Measurements from ENCODE around the gene AZU1.
"Not testable (repeated sequence)": the region's sequence is repeated elsewhere in the genome, so short reads cannot be mapped to it uniquely, and the experiment has no call there.

The AZU1 gene

DNA sequence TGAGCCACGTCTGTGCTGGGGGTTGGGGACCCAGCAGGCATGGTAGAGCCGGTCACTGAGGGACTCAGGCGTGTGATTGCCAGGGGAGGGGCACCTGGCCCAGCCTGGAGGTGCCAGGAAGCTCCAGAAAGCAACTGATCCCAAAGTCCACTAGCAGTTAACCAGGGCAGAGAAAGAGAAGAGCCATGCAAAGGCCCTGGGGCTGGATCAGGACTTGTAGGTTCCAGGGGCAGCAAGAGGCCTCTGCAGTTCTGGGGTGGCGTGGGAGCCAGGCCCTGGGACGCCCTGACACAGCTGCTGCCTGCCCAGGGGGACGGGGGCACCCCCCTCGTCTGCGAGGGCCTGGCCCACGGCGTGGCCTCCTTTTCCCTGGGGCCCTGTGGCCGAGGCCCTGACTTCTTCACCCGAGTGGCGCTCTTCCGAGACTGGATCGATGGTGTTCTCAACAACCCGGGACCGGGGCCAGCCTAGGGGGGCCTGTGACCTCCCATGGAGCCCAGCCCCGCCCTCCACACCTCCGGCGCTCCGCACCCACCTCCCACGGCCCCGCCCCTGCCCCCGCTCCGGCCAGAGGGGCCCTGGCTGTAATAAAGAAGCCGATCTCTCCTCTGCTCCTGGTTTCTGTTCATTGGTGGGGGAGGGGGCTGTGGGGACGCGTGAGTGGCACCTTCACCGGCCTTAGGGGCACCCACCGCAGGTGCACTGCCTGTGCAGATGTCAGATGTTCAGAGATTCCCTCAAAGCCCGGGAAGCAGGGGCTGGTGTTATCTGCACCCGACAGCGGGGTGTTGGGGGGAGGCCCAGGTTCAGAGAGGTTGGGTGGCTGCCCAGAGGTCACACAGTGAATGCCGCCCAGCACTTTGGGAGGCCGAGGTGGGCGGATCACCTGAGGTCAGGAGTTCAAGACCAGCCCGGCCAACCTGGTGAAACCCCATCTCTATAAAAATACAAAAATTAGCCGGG is 4.1 kb downstream of the AZU1 start:
- no peak for DNase-seq

DNA sequence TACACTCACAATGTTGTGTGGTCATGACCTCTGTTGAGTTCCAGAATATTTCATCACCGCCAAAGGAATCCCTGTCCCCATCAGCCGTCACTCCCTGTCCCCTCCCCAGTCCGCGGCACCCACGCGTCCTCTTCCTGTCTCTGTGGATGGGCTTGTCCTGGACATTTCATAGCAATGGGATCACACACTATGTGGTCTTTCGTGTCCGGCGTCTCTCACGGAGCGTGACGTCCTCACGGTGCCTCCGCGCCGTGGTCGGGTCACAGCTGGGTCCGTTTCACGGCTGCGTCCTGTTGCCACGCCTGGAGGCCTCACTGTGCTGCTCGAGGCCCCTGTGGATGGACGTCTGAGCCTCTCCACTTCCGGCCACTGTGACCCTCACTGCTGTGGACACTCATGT is 6.6 kb downstream of the AZU1 start:
- DNase-seq: no peak

DNA sequence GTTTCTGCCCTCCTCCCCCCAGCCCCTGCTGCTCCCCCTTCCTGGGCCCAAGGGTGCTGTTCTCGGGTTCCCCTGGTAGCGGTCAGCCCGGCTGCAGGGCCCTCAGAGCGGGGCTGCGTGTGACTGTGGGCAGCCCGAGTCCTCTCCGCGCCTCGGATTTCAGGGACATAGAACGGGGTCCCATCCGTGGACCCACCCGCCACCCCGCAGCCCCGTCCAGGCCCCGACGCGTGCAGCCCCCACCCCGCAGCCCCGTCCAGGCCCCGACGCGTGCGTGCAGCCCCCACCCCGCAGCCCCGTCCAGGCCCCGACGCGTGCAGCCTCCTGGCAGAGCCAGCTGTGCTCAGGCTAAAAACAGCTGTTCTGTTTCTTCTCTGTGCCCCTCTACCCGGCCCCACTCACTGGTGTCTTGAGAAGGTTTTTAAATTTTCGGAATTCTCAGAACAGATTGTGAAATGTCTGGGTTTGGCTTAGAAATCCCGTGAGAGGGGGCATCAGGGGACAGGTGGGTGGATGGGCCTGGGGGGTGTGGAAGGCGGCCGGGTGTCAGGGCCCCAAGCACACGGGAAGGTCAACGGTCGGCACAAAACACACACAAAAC is 7.7 kb downstream of the AZU1 start:
- no peak for DNase-seq

DNA sequence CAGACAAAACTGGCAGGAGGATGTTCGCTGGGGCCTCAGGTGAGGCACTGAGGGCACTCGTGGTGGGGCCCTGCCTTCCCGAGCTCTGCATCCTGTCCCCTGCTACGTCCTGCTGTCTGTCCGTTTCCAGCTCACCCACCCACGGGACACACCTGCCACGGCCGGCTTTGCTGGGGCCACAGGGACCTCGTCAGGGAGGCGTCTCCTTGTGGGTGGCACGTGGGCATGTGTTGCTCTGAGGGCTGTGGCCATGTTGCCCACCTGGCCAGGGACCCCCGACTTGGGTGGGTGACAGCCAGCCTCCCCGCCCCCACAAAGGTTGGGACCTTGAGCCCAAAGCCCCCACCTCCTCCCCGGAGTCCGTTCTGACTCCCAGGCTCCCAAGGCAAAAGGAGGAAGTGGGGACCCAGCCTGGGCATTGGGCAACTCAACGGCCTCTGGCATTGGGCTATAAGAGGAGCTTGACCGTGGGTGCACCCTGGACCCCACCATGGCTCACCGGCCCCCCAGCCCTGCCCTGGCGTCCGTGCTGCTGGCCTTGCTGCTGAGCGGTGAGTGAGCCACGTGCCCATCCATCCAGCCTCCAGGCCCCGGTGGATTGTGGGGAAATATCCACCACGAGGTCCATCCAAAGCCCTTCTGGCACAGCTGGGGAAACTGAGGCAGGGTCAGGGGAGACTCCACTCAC is 13.0 kb downstream of the AZU1 start, which contains the start of gene PRTN3:
PRTN3 (plus strand) TSS at position 481 of the 688 bp plus-strand sequence; CDS start at position 491, 10 bp downstream.
- no peak for DNase-seq

DNA sequence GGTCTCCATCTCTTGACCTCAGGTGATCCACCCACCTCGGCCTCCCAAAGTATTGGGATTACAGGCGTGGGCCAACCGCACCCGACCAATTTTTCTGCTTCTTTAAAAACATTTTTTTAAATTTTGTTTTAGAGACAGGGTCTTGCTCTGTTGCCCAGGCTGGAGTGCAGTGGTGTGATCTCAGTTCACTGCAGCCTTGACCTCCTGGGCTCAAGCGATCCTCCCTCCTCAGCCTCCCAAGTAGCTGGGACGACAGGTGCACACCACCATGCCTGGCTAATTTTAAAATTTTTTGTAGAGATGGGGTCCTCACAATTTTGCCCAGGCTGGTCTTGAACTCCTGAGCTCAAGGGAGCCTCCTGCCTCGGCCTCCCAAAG is 15.2 kb downstream of the AZU1 start:
- not testable (repeated sequence) for DNase-seq

DNA sequence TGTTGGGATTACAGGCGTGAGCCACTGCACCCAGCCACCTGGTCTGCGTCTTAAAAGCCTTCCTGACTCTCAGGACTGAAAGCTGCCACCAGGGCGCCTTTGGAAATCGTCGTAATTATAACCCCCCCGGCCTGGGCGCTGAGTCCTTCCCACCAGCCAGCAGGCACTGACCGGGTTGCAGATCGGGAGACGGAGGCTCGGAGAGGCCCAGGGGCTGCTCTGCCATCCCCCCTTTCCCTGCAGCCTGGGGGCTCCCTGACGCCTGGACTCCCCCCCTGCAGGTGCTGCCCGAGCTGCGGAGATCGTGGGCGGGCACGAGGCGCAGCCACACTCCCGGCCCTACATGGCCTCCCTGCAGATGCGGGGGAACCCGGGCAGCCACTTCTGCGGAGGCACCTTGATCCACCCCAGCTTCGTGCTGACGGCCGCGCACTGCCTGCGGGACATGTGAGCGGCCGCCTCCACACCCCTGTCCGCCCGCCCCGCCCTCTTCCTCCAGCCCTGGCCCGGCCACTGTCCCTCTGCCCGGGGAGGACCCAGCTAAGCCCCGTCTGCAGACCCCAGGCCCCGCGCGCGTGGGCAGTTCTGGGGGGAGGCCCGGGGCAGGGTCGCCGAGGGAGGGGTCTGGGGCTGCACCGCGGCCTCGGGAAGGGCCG is 15.7 kb downstream of the AZU1 start:
- no peak for DNase-seq

DNA sequence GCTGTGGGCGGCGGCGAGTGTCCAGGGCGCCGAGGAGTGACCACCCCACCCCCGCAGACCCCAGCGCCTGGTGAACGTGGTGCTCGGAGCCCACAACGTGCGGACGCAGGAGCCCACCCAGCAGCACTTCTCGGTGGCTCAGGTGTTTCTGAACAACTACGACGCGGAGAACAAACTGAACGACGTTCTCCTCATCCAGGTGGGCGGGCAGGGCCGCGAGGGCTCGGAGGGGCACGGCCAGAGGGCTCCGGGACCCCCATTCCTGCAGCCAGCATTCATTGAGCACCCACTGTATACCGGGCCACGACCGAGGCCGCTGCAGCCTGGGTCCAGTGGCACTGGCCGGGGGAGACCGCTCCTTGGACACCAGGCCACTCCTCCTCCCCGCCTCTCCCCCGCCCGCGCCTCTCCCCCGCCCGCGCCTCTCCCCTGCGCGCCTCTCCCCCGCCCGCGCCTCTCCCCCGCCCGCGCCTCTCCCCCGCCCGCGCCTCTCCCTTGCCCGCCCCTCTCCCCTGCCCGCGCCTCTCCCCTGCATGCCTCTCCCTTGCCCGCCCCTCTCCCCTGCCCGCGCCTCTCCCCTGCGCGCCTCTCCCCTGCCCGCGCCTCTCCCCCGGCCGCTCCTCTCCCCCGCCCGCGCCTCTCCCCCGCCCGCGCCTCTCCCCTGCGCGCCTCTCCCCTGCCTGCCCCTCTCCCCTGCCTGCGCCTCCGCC is 16.4 kb downstream of the AZU1 start:
- no peak for DNase-seq

DNA sequence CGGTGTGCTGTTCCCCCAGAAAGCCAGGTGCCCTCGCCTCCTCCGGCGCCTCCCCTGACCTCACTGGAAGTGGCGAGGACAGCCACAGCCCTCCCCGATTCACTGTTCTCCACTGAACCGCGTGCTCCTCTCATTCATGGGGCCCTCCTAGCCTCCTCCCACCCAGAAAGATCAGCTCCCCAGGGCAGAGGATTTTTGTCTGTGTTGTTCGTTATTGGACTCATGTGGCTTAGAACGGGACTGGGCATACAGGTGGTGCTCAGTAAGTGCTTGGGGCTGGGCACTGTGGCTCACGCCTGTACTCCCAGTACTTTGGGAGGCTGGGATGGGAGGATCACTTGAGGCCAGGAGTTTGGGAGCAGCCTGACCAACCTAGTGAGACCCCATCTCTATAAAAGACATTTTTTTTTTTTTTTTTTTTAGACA is 16.9 kb downstream of the AZU1 start:
- DNase-seq: no peak

DNA sequence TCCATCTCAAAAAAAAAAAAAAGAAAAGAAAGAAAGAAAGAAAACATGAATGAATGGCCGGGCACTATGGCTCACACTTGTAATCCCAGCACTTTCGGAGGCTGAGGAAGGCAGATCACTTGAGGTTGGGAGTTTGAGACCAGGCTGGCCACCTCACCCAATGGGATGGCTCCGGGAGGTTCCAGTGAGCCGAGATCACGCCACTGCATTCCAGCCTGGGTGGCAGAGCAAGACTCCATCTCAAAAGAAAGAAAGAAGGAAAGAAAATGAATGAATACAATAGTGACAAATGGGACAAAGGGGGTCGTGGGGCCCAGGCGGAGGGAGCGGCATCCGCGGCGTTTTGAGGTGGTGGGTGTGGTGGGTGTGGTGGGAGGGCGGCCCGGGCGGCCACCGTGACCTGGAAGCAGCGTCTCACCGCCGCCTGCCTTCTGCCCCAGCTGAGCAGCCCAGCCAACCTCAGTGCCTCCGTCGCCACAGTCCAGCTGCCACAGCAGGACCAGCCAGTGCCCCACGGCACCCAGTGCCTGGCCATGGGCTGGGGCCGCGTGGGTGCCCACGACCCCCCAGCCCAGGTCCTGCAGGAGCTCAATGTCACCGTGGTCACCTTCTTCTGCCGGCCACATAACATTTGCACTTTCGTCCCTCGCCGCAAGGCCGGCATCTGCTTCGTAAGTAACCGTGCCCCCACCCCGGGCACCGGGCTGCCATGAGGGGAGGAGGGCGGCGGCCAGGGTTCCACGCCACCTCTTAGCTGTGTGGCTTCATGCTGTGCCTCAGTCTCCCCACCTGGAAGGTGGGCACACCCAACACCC is 18.3 kb downstream of the AZU1 start:
- no peak for DNase-seq

DNA sequence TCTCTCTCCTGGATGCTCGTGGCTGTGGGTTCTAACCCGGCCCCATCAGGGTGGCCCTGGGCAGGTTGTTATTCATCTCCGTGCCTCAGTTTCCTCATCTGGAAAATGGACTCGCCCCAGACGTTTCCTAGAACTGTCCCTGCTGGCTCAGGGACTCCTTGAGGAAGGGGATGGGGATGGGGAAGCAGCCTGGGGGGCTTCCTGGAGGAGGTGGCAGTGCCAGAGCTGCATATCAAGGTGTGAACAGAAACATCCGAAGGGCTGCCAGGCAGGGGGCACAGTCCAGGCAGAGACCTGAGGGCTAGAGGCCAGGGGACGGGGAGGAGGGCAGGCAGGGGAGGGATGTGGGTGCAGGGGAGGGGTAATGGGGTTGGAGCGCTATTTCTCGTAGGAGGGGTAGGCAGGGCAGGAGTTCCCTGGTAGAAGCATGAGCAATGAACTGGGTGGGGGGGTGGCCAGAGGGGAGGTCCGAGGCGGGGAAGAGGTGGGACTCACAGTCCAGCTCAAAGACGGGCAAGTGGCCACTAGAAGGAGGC is 20.8 kb downstream of the AZU1 start:
- no peak for DNase-seq

DNA sequence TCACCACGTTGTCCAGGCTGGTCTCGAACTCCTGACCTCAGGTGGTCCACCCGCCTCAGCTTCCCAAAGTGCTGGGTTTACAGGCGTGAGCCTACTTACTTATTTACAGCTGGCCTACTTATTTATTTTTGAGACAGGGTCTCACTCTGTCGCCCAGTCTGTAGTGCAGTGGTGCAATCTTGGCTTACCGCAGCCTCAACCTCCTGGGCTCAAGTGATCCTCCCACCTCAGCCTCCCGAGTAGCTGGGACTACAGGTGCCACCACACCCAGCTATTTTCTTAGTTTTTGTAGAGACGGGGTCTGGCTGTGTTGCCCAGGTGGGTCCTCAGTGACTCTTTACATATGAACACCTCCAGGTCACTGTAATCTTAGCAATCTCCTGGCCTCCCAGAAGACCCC is 21.6 kb downstream of the AZU1 start:
- not testable (repeated sequence) for DNase-seq

DNA sequence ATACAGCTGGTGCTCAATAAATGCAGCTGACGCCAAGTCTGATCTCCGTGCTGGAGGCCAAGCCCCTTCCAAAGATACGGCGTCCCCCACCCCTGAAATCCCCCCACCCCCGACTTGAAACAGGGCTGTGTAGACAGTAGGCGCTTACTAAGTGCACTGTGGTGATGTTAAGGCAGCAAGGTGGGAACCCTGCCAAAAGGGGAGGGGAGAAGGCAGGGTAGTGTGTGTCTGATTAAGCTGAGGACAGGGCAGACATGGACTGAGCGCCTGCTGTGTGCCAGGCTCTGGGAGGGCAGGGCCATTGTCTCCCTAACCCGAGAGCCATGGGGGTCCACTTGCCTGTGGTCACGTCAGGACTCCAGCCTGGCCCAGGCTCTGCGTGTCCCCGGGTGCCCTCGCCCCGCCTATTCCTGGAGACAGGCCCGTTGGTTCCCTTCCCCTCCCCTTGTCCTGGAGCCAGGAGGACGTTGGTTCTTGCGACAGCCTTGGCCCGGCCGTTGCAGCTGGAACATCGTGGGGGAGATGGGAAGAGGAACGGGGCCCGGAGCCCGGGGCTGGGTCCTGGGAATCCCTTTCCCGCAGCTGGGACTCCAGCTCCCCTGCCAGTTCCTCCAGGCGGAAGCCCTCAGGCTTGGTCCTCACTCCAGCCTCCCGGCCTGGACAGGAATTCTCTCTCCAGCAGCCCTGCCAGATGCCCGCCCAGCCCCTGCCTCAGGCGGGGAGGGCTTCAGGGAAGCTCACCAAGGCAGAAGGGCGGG is 22.8 kb downstream of the AZU1 start:
- DNase-seq: no peak

DNA sequence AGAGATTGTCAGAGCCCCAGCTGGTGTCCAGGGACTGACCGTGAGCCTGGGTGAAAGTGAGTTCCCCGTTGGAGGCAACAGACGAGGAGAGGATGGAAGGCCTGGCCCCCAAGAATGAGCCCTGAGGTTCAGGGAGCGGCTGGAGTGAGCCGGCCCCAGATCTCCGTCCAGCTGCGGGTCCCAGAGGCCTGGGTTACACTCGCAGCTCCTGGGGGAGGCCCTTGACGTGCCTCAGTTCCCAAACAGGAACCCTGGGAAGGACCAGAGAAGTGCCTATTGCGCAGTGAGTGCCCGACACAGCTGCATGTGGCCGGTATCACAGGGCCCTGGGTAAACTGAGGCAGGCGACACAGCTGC is 23.3 kb downstream of the AZU1 start:
- no peak for DNase-seq

DNA sequence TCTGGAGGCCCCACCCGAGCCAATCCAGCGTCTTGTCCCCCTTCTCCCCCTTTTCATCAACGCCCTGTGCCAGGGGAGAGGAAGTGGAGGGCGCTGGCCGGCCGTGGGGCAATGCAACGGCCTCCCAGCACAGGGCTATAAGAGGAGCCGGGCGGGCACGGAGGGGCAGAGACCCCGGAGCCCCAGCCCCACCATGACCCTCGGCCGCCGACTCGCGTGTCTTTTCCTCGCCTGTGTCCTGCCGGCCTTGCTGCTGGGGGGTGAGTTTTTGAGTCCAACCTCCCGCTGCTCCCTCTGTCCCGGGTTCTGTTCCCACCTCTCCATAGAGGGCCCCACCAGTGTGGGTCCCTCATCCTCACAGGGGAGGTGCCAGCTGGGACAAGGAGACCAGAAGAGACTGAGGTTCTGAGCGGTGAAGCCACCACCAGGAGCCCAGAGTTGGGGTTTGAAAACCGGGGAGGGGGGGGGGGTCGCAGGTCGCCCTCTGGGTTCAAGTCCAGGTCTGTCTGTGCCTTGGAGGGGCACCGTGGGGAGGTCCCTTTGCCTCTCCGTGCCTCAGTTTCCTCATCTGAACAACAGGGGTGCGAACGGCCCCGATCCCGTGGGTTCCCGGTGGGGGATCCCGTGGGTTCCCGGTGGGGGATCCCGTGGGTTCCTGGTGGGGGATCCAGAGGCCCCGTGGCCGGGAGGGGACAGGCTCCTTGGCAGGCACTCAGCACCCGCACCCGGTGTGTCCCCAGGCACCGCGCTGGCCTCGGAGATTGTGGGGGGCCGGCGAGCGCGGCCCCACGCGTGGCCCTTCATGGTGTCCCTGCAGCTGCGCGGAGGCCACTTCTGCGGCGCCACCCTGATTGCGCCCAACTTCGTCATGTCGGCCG is 24.7 kb downstream of the AZU1 start, which contains the start of gene ELANE:
ELANE (plus strand) TSS at position 168 of the 878 bp plus-strand sequence; CDS start at position 194, 26 bp downstream.
- no peak for DNase-seq

DNA sequence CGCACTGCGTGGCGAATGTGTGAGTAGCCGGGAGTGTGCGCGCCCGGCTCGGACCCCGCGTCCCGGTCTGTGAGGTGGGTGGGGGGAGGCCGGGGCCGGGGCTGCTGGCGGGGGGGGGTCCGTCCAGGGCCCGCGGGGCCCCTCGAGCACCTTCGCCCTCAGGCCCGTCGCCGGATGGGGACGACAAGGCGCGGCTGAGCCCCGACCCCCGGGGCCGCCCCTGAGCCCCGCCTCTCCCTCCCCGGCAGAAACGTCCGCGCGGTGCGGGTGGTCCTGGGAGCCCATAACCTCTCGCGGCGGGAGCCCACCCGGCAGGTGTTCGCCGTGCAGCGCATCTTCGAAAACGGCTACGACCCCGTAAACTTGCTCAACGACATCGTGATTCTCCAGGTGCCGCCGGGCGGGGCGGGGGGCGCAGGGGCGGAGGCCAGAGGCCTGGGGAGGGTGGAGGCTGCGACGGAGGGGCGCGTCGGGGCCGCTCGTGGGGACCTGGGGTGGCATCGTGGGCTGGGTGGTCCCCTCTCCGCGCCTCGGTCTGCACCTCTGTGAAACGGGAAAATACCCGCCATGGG is 25.5 kb downstream of the AZU1 start:
- no peak for DNase-seq

DNA sequence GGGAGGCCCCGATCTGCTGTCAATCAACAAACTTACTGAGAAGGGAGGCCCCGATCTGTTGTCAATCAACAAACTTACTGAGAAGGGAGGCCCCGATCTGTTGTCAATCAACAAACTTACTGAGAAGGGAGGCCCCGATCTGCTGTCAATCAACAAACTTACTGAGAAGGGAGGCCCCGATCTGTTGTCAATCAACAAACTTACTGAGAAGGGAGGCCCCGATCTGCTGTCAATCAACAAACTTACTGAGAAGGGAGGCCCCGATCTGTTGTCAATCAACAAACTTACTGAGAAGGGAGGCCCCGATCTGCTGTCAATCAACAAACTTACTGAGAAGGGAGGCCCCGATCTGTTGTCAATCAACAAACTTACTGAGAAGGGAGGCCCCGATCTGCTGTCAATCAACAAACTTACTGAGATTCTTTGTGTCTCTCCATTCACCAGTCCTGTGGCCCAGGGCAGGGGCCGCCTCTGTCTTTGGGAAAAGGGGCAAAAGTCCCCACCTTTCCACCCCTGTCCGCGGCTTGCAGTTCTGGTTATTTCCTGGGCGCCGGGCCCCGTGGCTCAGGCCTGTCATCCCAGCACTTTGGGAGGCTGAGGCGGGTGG is 26.1 kb downstream of the AZU1 start:
- DNase-seq: not testable (repeated sequence)

DNA sequence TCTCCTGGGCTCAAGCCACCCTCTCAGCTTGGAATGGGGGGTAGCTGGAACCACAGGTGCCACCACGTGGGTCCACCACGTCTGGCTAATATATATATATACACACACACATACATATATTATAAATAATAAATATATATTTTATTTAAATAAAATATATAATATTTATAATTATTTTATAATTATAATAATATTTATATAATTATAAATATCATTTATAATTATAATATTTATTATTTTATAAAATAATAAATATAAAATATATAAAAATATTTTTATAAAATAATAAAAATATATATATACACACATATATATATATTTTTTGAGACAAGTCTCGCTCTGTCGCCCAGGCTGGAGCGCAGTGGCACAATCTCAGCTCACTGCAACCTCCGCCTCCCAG is 26.9 kb downstream of the AZU1 start:
- DNase-seq: no peak

DNA sequence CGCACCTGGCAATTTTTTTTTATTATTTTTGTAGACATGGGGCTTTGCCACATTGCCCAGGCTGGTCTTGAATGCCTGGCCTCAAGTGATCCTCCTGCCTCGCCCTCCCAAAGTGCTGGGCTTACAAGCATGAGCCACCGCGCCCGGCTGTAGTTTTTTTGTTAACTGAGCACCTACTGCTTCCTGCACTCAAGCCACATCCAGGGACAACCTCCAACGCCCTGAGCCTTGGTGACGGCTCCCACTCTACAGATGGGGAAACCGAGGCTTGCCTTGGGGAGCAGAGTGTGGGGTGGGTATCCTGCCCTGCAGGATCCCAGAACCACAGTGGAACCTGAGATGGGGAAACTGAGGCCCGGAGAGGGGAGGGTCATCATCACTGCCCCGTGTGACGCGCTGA is 27.5 kb downstream of the AZU1 start:
- no peak for DNase-seq

All from NCI-H1048 (cell line).